Osteoblast (primary cell): ENCODE data around the gene ADAMTS14. TPM values are rescaled to one million over a fixed set of nuclear protein-coding genes. Genes with fewer than 3 reads are reported as not detected.

Source experiments
- DNase-seq: peaks from one replicate; pipeline ENCODE4 v3.0.0; 2011; ENCODE audit warnings: low spot score, mixed read lengths; ENCODE audit not compliant: insufficient read length; ENCODE audit errors: missing footprints
- H2AFZ ChIP-seq: 2 replicates; pipeline ENCODE4 v1.6.0; 2011; ENCODE audit warnings: mild to moderate bottlenecking, low read length
- H3K27ac ChIP-seq: 2 replicates; pipeline ENCODE4 v1.5.1; 2011; ENCODE audit warnings: mild to moderate bottlenecking, low read depth, low read length, moderate library complexity
- H3K27me3 ChIP-seq: 2 replicates; pipeline ENCODE4 v1.6.0; 2012; ENCODE audit warnings: mild to moderate bottlenecking, control low read depth, inconsistent platforms, low read length, moderate library complexity; ENCODE audit not compliant: insufficient read depth
- H3K36me3 ChIP-seq: 2 replicates; pipeline ENCODE4 v1.5.1; 2011; ENCODE audit warnings: mild to moderate bottlenecking, low read length, control low read depth, moderate library complexity; ENCODE audit not compliant: insufficient read depth
- H3K4me1 ChIP-seq: 2 replicates; pipeline ENCODE4 v1.5.1; 2011; ENCODE audit warnings: mild to moderate bottlenecking, low read length, control low read depth, moderate library complexity; ENCODE audit not compliant: insufficient read depth
- H3K4me2 ChIP-seq: 2 replicates; pipeline ENCODE4 v1.6.0; 2011; ENCODE audit warnings: mild to moderate bottlenecking, low read length; ENCODE audit not compliant: insufficient read depth
- H3K4me3 ChIP-seq: fragments of 200-600 bp; sonication (generic); 3 replicates; pipeline ENCODE4 v1.5.1; 2012; ENCODE audit warnings: mild to moderate bottlenecking, low read length, inconsistent platforms; ENCODE audit not compliant: insufficient read depth
- H3K79me2 ChIP-seq: 2 replicates; pipeline ENCODE4 v1.6.0; 2012; ENCODE audit warnings: mild to moderate bottlenecking, low read length, control low read depth, inconsistent platforms; ENCODE audit not compliant: insufficient read depth
- H3K9me3 ChIP-seq: 2 replicates; pipeline ENCODE4 v1.5.1; 2011; ENCODE audit warnings: low read depth, low read length, control low read depth
- H4K20me1 ChIP-seq: 2 replicates; pipeline ENCODE4 v1.6.0; 2012; ENCODE audit warnings: mild to moderate bottlenecking, low read length, control low read depth; ENCODE audit not compliant: insufficient read depth
- CTCF ChIP-seq: IDR thresholded peaks from 2 replicates; pipeline ENCODE4 v1.5.1; 2011; ENCODE audit warnings: mild to moderate bottlenecking, low read depth, low read length, moderate library complexity; ENCODE audit errors: extremely low read depth
- total RNA-seq: library from RNA; depleted of rRNA; stranded (reverse); fragments of >200 nt; gene quantifications from 2 replicates; pipeline ENCODE4 v1.2.3, GENCODE V29; 2012

Gene ADAMTS14
- total RNA-seq, 1 donor: 2.9 TPM

- no peak for TF ChIP-seq CTCF
- no peak overlapping the region for H3K27ac ChIP-seq
- H3K4me1 ChIP-seq: peaks cover 8% of the 10 kb centered on the region
- no peak overlapping the region for H2AFZ ChIP-seq
- no peak overlapping the region for H3K4me3 ChIP-seq
- H4K20me1 ChIP-seq: no peaks in the 10 kb centered on the region
- H3K36me3 ChIP-seq: no peaks in the 10 kb centered on the region
- H3K79me2 ChIP-seq: no peaks in the 10 kb centered on the region
- DNase-seq: no peak
- no peaks in the 10 kb centered on the region for H3K9me3 ChIP-seq
- no peak overlapping the region for H3K4me2 ChIP-seq
- H3K27me3 ChIP-seq: no peaks in the 10 kb centered on the region
These were observed 38.9 kb downstream of the ADAMTS14 start for GRCh38 chr10:70711177-70711576.

GRCh38 chr10:70711911-70712310, 39.6 kb downstream of the ADAMTS14 start:
- Histone ChIP-seq H4K20me1 (no peaks in the 10 kb centered on the region), H3K27ac (no peak overlapping the region), H3K4me3 (no peak overlapping the region), H2AFZ (no peak overlapping the region), H3K4me2 (no peak overlapping the region), H3K27me3 (no peaks in the 10 kb centered on the region), H3K9me3 (no peaks in the 10 kb centered on the region), H3K79me2 (no peaks in the 10 kb centered on the region), H3K36me3 (no peaks in the 10 kb centered on the region), H3K4me1 (peaks cover 9% of the 10 kb centered on the region)
- DNase-seq: no peak
- TF ChIP-seq CTCF: no peak

DNA sequence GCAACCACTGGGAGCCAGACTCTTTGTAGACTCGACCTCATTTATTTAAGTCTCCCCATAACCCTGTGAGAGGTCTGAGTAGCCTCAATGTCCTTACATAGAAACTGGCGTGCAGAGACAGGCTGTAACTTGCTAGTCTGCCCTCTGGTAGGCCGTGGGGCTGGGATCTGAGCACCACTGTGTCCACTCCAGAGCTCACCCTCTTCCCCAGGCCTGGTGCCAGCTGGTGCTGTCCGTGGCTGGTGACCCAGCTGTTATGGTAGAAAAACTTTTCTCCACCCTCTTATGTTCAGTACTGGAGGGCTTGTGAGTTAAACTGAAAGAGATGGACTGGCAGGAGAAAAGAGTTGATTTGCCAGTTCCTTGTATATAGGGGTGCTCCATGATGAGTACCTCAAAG, 41.9 kb downstream of the ADAMTS14 start:
- H3K36me3 ChIP-seq: no peaks in the 10 kb centered on the region
- H3K4me1 ChIP-seq: peaks cover 9% of the 10 kb centered on the region
- no peaks in the 10 kb centered on the region for H3K9me3 ChIP-seq
- no peak overlapping the region for H3K4me2 ChIP-seq
- H2AFZ ChIP-seq: no peak overlapping the region
- TF ChIP-seq CTCF: no peak
- no peak overlapping the region for H3K4me3 ChIP-seq
- DNase-seq: no peak
- H3K79me2 ChIP-seq: no peaks in the 10 kb centered on the region
- H3K27ac ChIP-seq: no peak overlapping the region
- H3K27me3 ChIP-seq: no peaks in the 10 kb centered on the region
- H4K20me1 ChIP-seq: no peaks in the 10 kb centered on the region

GRCh38 chr10:70714951-70715350, 42.6 kb downstream of the ADAMTS14 start:
- peaks cover 9% of the 10 kb centered on the region for H3K4me1 ChIP-seq
- H4K20me1 ChIP-seq: no peaks in the 10 kb centered on the region
- no peak overlapping the region for H2AFZ ChIP-seq
- no peak overlapping the region for H3K4me3 ChIP-seq
- no peaks in the 10 kb centered on the region for H3K9me3 ChIP-seq
- DNase-seq: no peak
- no peaks in the 10 kb centered on the region for H3K36me3 ChIP-seq
- no peaks in the 10 kb centered on the region for H3K79me2 ChIP-seq
- H3K4me2 ChIP-seq: no peak overlapping the region
- no peak for TF ChIP-seq CTCF
- H3K27ac ChIP-seq: no peak overlapping the region
- no peaks in the 10 kb centered on the region for H3K27me3 ChIP-seq
